Activated CD4-positive, alpha-beta memory T cell treated with anti-CD3 and anti-CD28 coated beads, Interleukin-2, amount 10 ng/mL, durations not matched to agents 7 days and 5 days (primary cell): Measurements from ENCODE around the gene TCHHL1. TPM values are rescaled to one million over a fixed set of nuclear protein-coding genes. Genes with fewer than 3 reads are reported as not detected.

ENCODE experiments used
- CTCF ChIA-PET: fragments of 350-600 bp; sonication (Branson Sonifier 250); formaldehyde crosslinking; loops from one replicate; lab custom pipeline; 2021; ENCODE audit warnings: antibody characterized with exemption, inconsistent platforms; lab: Charles Lee
- POLR2A ChIA-PET: fragments of 350-600 bp; sonication (Branson Sonifier 250); formaldehyde crosslinking; loops from one replicate; lab custom pipeline; 2021; ENCODE audit warnings: antibody characterized with exemption; lab: Charles Lee
- DNase-seq: peaks from one replicate; pipeline ENCODE4 v3.0.0-alpha.2; 2020
- H3K27ac Mint-ChIP-seq: one replicate; pipeline ENCODE4 v1.8.0; 2021; ENCODE audit warnings: mild to moderate bottlenecking, mixed read lengths
- H3K27me3 Mint-ChIP-seq: one replicate; pipeline ENCODE4 v1.8.0; 2021; ENCODE audit warnings: mixed read lengths
- H3K36me3 Mint-ChIP-seq: one replicate; pipeline ENCODE4 v1.8.0; 2021; ENCODE audit warnings: low read depth, mixed read lengths
- H3K4me1 Mint-ChIP-seq: one replicate; pipeline ENCODE4 v1.8.0; 2021; ENCODE audit warnings: mixed read lengths
- H3K4me3 Mint-ChIP-seq: one replicate; pipeline ENCODE4 v1.8.0; 2021; ENCODE audit warnings: mild to moderate bottlenecking, mixed read lengths
- H3K9me3 Mint-ChIP-seq: one replicate; pipeline ENCODE4 v1.8.0; 2021; ENCODE audit warnings: mixed read lengths
- total RNA-seq, 2 experiments: library from RNA; stranded (reverse); gene quantifications; one replicate each; pipeline ENCODE4 v1.2.3, GENCODE V29; 2021

Gene TCHHL1
- total RNA-seq, 2 experiments from 2014 or later, result not detected

GRCh38 chr1:152047730-152048415 lies 41.0 kb downstream of the TCHHL1 start:
- Mint-ChIP-seq H3K27me3 (peaks cover 4% of the 10 kb centered on the region), H3K27ac (peak overlapping the region; percentile 97), H3K36me3 (peaks cover 3% of the 10 kb centered on the region), H3K4me3 (peak overlapping the region; percentile 73), H3K9me3 (peaks cover 2% of the 10 kb centered on the region), H3K4me1 (peaks cover 55% of the 10 kb centered on the region)
- POLR2A ChIA-PET, result interaction anchor here (0.7 to 7.2 kb wide), 10 partner anchors 8 to 412 kb away, joined by 3 to 162 read pairs (median 4); partner anchors contain the start of genes S100A10 and S100A11
- CTCF ChIA-PET, result interaction anchor here (1.1 to 6.4 kb wide), 10 partner anchors 12 to 411 kb away, joined by 3 to 117 read pairs (median 4); partner anchors contain the start of gene S100A11
- DNase-seq, result peak; percentile 93

GRCh38 chr1:152047413-152047729 lies 41.5 kb downstream of the TCHHL1 start:
- CTCF ChIA-PET, result interaction anchor here (0.5 to 6.4 kb wide), 7 partner anchors 12 to 412 kb away, joined by 3 to 117 read pairs (median 12); partner anchors contain the start of gene S100A11
- Mint-ChIP-seq H3K36me3 (peaks cover 3% of the 10 kb centered on the region), H3K9me3 (peaks cover 2% of the 10 kb centered on the region), H3K27ac (peak overlapping the region; percentile 97), H3K4me1 (peaks cover 52% of the 10 kb centered on the region), H3K4me3 (peak overlapping the region; percentile 73), H3K27me3 (peaks cover 1% of the 10 kb centered on the region)
- no peak for DNase-seq
- POLR2A ChIA-PET, result interaction anchor here (0.8 to 7.2 kb wide), 6 partner anchors 8 to 142 kb away, joined by 3 to 162 read pairs (median 4); partner anchors contain the start of genes S100A10 and S100A11

DNA sequence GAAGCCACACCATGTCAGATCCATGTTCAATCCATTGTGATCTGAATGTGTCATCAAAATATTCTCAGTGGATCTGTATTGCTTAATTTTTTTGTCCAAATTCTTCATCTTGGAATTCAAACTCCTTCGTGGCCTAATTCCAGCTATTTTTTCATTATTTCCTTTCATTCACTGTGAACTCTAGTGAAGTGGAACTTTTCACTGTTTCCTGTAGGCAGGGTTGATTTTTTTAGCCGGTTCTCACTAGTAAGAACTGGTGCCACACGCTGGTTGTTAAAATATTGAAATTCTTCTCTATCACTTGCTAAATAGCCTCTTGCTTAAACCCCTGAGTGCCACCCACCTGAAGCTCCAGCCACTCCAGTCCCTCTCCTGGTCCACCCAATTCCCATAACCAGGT lies 44.5 kb downstream of the TCHHL1 start:
- Mint-ChIP-seq H3K4me3 (no peak overlapping the region), H3K36me3 (peaks cover 3% of the 10 kb centered on the region), H3K9me3 (peaks cover 2% of the 10 kb centered on the region), H3K27ac (no peak overlapping the region), H3K27me3 (peaks cover 1% of the 10 kb centered on the region), H3K4me1 (peaks cover 32% of the 10 kb centered on the region)
- CTCF ChIA-PET, result interaction anchor here (1.4 to 6.4 kb wide), 2 partner anchors 9 to 43 kb away, joined by 3 to 117 read pairs; partner anchors contain the start of gene S100A11
- POLR2A ChIA-PET, result interaction anchor here (7.2 kb wide), 1 partner anchor 8 kb away, joined by 162 read pairs; the partner anchor contains the start of gene S100A11
- DNase-seq, result no peak

GRCh38 chr1:152043870-152044269 lies 45.0 kb downstream of the TCHHL1 start:
- CTCF ChIA-PET, result interaction anchor here (1.3 to 6.4 kb wide), 3 partner anchors 8 to 76 kb away, joined by 3 to 117 read pairs (median 4); partner anchors contain the start of gene S100A11
- POLR2A ChIA-PET, result interaction anchor here (7.2 kb wide), 1 partner anchor 8 kb away, joined by 162 read pairs; the partner anchor contains the start of gene S100A11

GRCh38 chr1:152042030-152042429 lies 46.8 kb downstream of the TCHHL1 start:
- peaks cover 1% of the 10 kb centered on the region for H3K27me3 Mint-ChIP-seq
- DNase-seq, result no peak
- no peak overlapping the region for H3K4me3 Mint-ChIP-seq
- peaks cover 22% of the 10 kb centered on the region for H3K4me1 Mint-ChIP-seq
- H3K36me3 Mint-ChIP-seq, result peaks cover 3% of the 10 kb centered on the region
- CTCF ChIA-PET, result interaction anchor here (1.4 kb wide), 1 partner anchor 144 kb away, joined by 4 read pairs; no protein-coding TSS in a partner anchor
- POLR2A ChIA-PET, result no interaction called here
- H3K9me3 Mint-ChIP-seq, result peaks cover 2% of the 10 kb centered on the region
- no peak overlapping the region for H3K27ac Mint-ChIP-seq

More at GRCh38 chr1:152043870-152044269, 45.0 kb downstream of the TCHHL1 start:
- H3K9me3 Mint-ChIP-seq, result peaks cover 2% of the 10 kb centered on the region
- no peak for DNase-seq
- no peak overlapping the region for H3K27ac Mint-ChIP-seq
- H3K27me3 Mint-ChIP-seq, result peaks cover 1% of the 10 kb centered on the region
- peaks cover 29% of the 10 kb centered on the region for H3K4me1 Mint-ChIP-seq
- H3K36me3 Mint-ChIP-seq, result peaks cover 3% of the 10 kb centered on the region
- H3K4me3 Mint-ChIP-seq, result no peak overlapping the region

GRCh38 chr1:152039886-152040285 lies 49.0 kb downstream of the TCHHL1 start:
- H3K4me3 Mint-ChIP-seq, result no peak overlapping the region
- peaks cover 1% of the 10 kb centered on the region for H3K9me3 Mint-ChIP-seq
- DNase-seq, result no peak
- no peak overlapping the region for H3K27ac Mint-ChIP-seq
- peaks cover 16% of the 10 kb centered on the region for H3K4me1 Mint-ChIP-seq
- H3K36me3 Mint-ChIP-seq, result peaks cover 19% of the 10 kb centered on the region
- peaks cover 1% of the 10 kb centered on the region for H3K27me3 Mint-ChIP-seq
- ChIA-PET CTCF (interaction anchor here (8.3 kb wide), 1 partner anchor 7 kb away, joined by 117 read pairs; no protein-coding TSS in a partner anchor), POLR2A (interaction anchor here (0.8 kb wide), 1 partner anchor 8 kb away, joined by 3 read pairs; no protein-coding TSS in a partner anchor)

GRCh38 chr1:152039461-152039860 lies 49.4 kb downstream of the TCHHL1 start:
- POLR2A ChIA-PET, result interaction anchor here (0.8 kb wide), 1 partner anchor 9 kb away, joined by 3 read pairs; no protein-coding TSS in a partner anchor
- no peak for DNase-seq
- H3K36me3 Mint-ChIP-seq, result peaks cover 22% of the 10 kb centered on the region
- peaks cover 19% of the 10 kb centered on the region for H3K4me1 Mint-ChIP-seq
- no peaks in the 10 kb centered on the region for H3K27me3 Mint-ChIP-seq
- H3K4me3 Mint-ChIP-seq, result no peak overlapping the region
- CTCF ChIA-PET, result interaction anchor here (8.3 kb wide), 1 partner anchor 7 kb away, joined by 117 read pairs; no protein-coding TSS in a partner anchor
- no peak overlapping the region for H3K27ac Mint-ChIP-seq
- no peaks in the 10 kb centered on the region for H3K9me3 Mint-ChIP-seq

- H3K27ac Mint-ChIP-seq, result no peak overlapping the region
- peaks cover 28% of the 10 kb centered on the region for H3K36me3 Mint-ChIP-seq
- H3K4me1 Mint-ChIP-seq, result peaks cover 22% of the 10 kb centered on the region
- ChIA-PET POLR2A (interaction anchor here (0.8 kb wide), 1 partner anchor 9 kb away, joined by 3 read pairs; no protein-coding TSS in a partner anchor), CTCF (interaction anchor here (8.3 kb wide), 1 partner anchor 8 kb away, joined by 117 read pairs; no protein-coding TSS in a partner anchor)
- no peak for DNase-seq
- H3K27me3 Mint-ChIP-seq, result no peaks in the 10 kb centered on the region
- H3K4me3 Mint-ChIP-seq, result no peak overlapping the region
- no peaks in the 10 kb centered on the region for H3K9me3 Mint-ChIP-seq
Observed at GRCh38 chr1:152038871-152039270, 50.0 kb downstream of the TCHHL1 start.

DNA sequence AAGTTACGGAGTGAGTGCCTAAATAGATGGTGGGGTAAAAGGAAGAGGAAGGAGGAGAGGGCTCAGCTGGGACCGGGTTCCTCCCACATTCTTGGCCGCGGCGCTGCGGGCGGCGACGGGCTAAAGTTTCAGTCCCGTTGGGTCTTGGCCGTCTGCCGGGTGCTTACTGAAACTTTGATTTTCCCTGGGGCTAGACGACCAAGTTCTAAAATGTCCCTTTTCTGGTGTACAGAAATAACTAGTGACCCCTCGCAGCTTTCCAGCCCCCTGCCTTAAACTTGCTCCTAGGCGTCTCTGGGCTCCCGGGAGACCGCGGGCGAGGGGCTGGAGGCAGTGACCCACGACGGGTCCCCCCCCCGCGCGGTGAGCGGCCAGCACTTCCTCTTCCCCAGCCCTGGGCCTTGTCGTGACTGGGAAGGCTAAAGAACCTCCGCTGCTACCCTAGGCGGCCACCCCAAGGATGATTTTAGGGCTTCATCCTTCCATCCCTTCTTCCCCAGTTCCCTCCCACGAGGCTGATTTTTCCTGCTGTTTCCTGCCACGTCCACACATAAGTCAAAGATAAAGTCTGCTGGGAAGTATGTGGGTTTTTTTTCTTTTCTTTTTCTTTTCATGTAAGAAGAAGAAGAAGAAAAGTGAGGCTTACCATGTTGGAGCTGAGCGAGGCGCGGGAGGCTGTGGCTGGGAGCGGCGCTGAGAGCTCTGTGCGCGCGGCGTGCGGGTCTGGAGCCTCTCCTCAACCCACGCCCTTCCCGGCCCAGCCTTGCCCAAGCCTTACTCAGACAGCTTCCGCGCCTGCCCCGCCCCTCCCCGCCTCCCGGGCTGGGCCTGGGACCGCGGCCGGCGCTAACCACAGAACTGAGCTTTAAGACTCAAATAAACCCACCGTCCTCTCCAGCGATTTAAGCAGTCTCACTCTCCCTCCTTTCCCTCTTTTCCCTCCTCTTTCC lies 52.3 kb downstream of the TCHHL1 start, which contains the start of gene S100A11:
Gene S100A11, minus strand, starts transcription at position 738 of the 950 bp plus-strand sequence. Its CDS starts 89 bp downstream, at position 649.
- peak; percentile 82 for DNase-seq
- H3K27me3 Mint-ChIP-seq, result no peaks in the 10 kb centered on the region
- ChIA-PET POLR2A (interaction anchor here (0.7 to 5.0 kb wide), 12 partner anchors 9 to 211 kb away, joined by 3 to 162 read pairs (median 4); no protein-coding TSS in a partner anchor), CTCF (interaction anchor here (0.6 to 8.3 kb wide), 8 partner anchors 10 to 148 kb away, joined by 3 to 117 read pairs (median 3); no protein-coding TSS in a partner anchor)
- peak within 1 kb of the TSS; percentile 95 for H3K4me3 Mint-ChIP-seq
- peak within 1 kb of the TSS; percentile 95 for H3K27ac Mint-ChIP-seq
- peaks cover 51% of the 10 kb centered on the region for H3K36me3 Mint-ChIP-seq
- H3K4me1 Mint-ChIP-seq, result peaks cover 45% of the 10 kb centered on the region
- no peaks in the 10 kb centered on the region for H3K9me3 Mint-ChIP-seq

GRCh38 chr1:152035539-152036266 lies 53.2 kb downstream of the TCHHL1 start:
- Mint-ChIP-seq H3K36me3 (peaks cover 57% of the 10 kb centered on the region), H3K4me3 (peak overlapping the region; percentile 95), H3K27me3 (no peaks in the 10 kb centered on the region), H3K4me1 (peaks cover 47% of the 10 kb centered on the region), H3K9me3 (no peaks in the 10 kb centered on the region), H3K27ac (peak overlapping the region; percentile 95)
- CTCF ChIA-PET, result interaction anchor here (0.5 to 8.3 kb wide), 8 partner anchors 11 to 1500 kb away, joined by 3 to 117 read pairs (median 8); partner anchors contain the start of gene S100A6
- DNase-seq, result peak; percentile 23
- POLR2A ChIA-PET, result interaction anchor here (0.8 to 5.0 kb wide), 15 partner anchors 8 to 207 kb away, joined by 3 to 162 read pairs (median 4); partner anchors contain the start of gene S100A10
